ENCODE results near the gene PLIN3.
"Not testable (repeated sequence)": the region's sequence is repeated elsewhere in the genome, so short reads cannot be mapped to it uniquely, and the experiment has no call there.

The PLIN3 gene

DNA sequence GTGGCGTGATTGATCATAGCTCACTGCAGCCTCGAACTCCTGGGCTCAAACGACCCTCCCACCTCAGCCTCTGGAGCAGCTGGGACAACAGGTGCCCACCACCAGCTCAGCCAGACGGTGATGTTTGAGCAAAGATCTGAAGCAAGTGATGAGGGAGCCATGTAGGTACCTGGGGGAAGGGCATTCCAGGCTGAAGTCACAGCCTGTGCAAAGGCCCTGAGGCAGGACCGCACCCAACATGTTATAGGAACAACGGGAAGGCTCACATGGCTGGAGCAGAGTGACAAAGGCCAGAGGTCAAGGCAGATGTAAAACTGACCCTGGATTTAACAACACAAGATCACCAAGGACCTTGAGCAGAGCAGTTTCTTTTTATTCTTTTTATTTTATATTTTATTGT lies 61.1 kb downstream of the PLIN3 start:
- DNase-seq, result no peak

DNA sequence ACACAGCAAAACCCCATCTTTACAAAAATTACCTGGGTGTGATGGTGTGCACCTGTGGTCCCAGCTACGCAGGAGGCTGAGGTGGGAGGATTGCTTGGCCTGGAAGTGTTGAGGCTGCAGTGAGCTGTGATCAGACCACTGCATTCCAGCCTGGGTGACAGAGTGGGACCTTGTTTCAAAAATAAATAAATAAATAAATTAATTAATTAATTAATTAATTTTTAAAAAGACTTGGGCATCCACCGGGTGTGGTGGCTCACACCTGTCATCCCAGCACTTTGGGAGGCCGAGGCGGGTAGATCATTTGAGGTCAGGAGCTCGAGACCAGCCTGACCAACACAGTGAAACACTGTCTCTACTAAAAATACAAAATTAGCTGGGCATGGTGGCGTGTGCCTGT lies 62.3 kb downstream of the PLIN3 start:
- DNase-seq, result not testable (repeated sequence)

DNA sequence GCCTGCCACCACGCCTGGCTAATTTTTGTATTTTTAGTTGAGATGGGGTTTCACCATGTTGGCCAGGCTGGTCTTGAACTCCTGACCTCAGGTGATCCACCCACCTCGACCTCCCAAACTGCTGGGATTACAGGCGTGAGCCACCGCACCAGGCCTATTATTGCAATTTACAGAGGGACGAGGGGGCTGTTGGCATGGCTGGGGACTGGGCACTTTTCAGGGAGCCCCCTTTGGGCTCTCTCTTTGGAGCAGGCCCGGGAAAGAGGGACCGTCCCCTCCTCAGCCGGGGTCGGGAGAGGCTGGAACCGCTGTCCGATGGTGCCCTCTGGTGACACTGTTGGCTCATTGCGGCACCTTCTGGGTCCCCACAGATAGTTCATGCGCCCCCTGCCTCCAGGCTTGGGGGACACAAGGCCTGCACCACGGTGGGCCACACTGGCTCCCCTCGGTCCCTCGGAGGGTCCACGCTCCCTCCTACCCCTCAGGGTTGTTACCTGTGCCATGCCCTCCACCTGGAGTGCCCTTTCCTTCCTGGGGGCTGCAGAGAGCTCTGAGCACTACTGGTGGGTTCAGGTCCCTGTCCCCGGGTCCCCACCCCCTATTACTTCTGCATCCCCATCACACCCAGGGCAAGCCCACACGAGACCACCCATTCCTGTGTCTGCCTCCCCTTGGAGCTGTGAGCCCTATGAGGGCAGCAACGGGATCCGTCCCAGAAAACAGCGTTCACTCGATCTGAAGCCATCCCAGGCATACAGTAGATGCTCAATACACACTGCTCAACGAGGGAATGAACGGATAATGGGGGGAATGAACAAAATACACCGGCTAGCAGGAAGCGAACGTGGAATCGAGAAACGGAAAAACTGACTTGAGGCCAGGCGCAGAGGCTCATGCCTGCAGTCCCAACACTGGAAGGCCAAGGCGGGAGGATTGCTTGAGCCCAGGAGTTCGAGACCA lies 63.5 kb downstream of the PLIN3 start:
- DNase-seq, result peak; percentile 83

DNA sequence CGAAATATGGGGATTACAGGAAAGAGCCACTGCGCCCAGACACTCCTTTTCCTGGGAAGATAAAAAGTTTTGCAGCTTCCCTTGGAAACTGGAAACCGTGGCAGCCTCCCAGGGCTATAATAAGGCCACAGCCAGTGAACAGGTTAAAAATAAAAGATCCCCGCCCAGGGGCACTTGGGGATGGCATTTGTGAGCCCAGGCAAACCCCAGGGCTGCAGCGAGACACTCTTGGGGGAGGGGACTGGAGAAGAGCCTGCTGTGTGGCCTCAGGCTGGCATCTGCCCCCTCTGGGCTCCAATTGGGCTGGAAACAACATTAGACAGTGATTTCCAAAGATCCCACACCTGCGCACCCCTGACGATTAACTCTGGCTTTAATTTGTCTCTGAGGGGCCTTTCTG lies 64.8 kb downstream of the PLIN3 start:
- DNase-seq, result no peak

DNA sequence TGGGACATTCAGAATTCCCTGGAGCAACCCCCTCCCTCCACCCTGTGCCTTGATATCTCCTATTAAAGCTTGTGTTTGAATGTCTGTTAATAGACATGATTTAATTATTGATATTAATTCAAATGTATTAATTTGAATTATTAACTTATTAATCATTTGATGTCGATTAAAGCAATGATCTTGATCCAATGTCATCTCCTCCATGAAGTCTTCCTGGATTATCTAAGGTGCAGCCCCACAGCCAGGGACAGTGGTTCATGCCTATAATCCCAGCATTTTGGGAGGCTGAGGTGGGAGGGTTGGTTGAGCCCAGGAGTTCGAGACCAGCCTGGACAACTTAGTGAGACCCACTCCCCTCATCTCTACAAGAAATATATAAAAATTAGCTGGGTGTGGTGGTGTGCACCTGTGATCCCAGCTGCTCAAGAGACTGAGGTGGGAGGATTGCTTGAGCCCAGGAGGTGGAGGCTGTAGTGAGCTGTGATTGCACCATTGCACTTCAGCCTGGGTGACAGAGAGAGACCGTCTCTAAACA lies 66.3 kb downstream of the PLIN3 start:
- no peak for DNase-seq

DNA sequence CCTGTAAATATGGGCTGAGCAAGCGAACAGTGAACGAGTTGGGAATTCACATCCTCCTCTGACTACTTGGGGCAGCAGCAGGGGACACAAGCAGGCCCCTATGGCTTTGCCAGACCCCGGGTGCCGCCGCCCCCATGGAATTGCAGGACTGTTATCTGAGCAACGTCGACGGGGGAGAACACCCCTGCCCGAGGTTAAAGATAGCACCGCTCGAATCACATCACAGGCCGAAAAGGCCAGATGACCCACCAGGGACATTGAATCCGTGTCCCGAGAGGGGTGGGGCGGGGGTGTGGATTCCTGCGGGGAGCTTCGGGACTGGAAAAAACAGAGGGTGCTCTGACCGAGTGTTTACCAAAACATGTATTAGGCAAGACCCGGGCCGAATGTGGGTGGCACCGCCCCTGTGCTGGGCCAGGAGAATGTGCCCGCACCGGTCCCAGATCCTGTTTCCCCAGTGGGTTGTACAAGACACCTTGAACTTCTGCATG lies 66.8 kb downstream of the PLIN3 start:
- DNase-seq, result no peak

DNA sequence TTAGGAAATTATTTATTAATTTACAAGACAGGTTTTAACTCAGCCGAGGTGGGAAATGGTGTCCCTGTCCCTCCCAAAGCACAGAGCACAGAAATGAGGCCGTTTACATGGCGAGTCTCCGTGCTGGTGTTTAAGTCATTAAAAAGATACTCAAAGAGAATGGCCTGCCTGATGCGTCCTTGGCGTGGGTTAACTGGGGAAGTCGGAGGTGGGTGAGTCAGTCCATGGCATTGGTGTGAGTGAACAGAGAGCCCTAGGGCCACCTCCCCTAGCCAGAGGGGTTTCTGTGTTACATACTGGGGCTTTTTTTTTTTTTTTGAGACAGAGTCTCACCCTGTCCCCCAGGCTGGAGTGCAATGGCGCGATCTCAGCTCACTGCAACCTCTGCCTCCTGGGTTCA lies 72.1 kb downstream of the PLIN3 start:
- no peak for DNase-seq

DNA sequence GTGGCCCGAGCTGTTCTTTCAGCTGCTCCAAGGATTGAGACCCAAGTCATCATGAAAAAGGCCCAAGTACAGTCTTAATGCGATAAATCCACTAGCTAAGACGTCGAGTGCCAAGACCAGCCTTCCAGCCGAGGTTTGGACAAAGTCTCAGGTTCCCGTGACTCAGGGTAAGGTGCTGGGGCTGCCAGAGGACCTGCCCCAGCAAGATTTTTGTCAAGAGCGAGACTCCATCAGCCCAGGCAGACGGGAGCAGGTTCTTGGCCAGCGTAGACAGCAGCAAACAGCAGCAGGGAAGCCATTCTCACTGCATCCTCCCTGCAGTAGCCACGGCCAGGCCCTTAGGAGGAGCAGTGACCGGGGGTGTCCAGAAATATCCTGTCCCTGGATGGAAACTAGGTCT lies 72.5 kb downstream of the PLIN3 start:
- no peak for DNase-seq

DNA sequence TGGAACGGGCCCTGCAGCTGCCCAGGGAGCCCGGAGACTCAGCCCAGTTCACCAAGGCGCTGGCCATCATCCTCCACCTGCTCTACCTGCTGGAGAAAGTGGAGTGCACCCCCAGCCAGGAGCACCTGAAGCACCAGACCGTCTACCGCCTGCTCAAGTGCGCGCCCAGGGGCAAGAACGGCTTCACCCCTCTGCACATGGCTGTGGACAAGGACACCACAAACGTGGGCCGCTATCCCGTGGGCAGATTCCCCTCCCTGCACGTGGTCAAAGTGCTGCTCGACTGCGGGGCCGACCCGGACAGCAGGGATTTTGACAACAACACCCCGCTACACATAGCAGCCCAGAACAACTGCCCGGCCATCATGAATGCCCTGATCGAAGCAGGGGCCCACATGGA lies 74.2 kb downstream of the PLIN3 start:
- DNase-seq, result not testable (repeated sequence)

DNA sequence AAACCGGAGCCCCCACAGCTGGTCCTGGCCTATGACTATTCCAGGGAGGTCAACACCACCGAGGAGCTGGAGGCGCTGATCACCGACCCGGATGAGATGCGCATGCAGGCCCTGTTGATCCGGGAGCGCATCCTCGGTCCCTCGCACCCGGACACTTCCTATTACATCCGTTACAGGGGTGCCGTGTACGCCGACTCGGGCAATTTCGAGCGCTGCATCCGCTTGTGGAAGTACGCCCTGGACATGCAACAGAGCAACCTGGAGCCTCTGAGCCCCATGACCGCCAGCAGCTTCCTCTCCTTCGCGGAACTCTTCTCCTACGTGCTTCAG lies 74.6 kb downstream of the PLIN3 start:
- DNase-seq, result not testable (repeated sequence)

DNA sequence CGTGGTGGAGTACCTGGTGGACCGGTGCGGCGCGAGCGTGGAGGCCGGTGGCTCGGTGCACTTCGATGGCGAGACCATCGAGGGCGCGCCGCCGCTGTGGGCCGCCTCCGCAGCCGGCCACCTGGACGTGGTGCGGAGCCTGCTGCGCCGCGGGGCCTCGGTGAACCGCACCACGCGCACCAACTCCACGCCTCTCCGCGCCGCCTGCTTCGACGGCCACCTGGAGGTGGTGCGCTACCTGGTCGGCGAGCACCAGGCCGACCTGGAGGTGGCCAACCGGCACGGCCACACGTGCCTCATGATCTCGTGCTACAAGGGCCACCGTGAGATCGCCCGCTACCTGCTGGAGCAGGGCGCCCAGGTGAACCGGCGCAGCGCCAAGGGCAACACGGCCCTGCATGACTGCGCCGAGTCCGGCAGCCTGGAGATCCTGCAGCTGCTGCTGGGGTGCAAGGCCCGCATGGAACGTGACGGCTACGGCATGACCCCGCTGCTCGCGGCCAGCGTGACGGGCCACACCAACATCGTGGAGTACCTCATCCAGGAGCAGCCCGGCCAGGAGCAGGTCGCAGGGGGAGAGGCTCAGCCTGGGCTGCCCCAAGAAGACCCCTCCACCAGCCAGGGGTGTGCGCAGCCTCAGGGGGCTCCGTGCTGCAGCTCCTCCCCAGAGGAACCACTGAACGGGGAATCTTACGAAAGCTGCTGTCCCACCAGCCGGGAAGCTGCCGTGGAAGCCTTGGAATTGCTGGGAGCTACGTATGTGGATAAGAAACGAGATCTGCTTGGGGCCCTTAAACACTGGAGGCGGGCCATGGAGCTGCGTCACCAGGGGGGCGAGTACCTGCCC lies 75.2 kb downstream of the PLIN3 start:
- not testable (repeated sequence) for DNase-seq

DNA sequence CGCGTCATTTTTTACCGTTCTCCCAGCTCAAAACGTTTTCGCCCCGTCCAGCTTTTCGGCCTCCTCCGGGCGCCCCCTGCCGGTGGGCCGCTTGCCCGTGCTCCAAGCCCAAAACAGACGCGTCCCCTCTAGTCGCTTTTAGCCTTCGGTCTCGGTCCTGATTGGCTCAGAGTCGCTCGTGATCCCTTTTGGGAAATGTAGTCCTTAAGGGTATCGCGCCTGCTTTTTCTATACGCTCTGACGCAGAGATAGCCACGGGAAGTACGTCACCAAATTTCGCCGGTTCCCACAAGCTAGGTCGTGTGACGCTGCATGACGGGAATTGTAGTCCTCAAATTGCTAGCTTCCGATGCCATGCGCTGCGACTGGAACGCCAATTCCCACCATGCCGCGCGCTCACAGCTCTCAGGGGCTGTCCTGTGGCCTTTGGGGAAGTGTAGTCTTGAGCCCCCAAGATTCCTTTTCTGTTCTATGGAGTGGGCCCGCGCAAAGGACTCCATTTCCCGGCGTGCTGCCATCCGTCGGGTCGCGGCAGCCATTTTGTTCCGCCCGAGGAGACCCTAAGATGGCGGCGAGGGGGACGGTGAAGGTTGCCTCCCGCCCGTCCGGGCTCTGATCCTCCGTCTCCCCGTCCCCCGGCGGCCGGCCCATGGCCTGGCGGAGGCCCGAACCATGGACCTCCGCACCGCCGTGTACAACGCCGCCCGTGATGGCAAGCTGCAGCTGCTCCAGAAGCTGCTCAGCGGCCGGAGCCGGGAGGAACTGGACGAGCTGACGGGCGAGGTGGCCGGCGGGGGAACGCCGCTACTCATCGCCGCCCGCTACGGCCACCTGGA lies 76.1 kb downstream of the PLIN3 start, which contains the start of gene FEM1A:
TSS of gene FEM1A (plus strand) at position 552 of the 836 bp plus-strand sequence. CDS start at position 673, 121 bp downstream.
- peak; percentile 98 for DNase-seq
